Gastroesophageal sphincter (tissue), 4 donors: Measurements from ENCODE around the gene KRT9. TPM values are rescaled to one million over a fixed set of nuclear protein-coding genes. Genes with fewer than 3 reads are reported as not detected.
A peak's percentile ranks its signal among the peaks of the same experiment; 100 is the strongest.
"Not testable (repeated sequence)": the region's sequence is repeated elsewhere in the genome, so short reads cannot be mapped to it uniquely, and the experiment has no call there.

ENCODE experiments used
- ATAC-seq: fragments of 150-250 bp; one replicate; pipeline ENCODE4 v1.9.1; 2016; ENCODE audit warnings: mild to moderate bottlenecking, moderate library complexity
- H3K27ac ChIP-seq, 4 donors: fragments of 200-600 bp; sonication (generic) in 3 of 4; 1 replicate in 3 of 4; 2 replicates in 1 of 4; pipeline ENCODE4 v1.5.1; 2016 to 2019
- H3K27me3 ChIP-seq: fragments of 200-600 bp; sonication (generic); one replicate; pipeline ENCODE4 v1.5.1; 2019
- H3K36me3 ChIP-seq, 2 donors: fragments of 200-600 bp; sonication (generic); one replicate each; pipeline ENCODE4 v1.5.1; 2019; ENCODE audit warnings: control low read depth in 1 of 2
- H3K4me1 ChIP-seq, 3 donors: fragments of 200-600 bp; sonication (generic); 1 replicate in 2 of 3; 2 replicates in 1 of 3; pipeline ENCODE4 v1.5.1; 2016 to 2019; ENCODE audit warnings: control low read depth in 2 of 3
- H3K4me3 ChIP-seq, 2 donors: fragments of 200-600 bp; sonication (generic); one replicate each; pipeline ENCODE4 v1.5.1; 2019; ENCODE audit warnings: mild to moderate bottlenecking in 1 of 2, moderate library complexity in 1 of 2
- H3K9me3 ChIP-seq, 3 donors: fragments of 200-600 bp; sonication (generic); one replicate each; pipeline ENCODE4 v1.5.1; 2017 to 2019; ENCODE audit warnings: control low read depth in 2 of 3
- EP300 ChIP-seq: sonication (generic); formaldehyde crosslinking; IDR thresholded peaks from one replicate; pipeline ENCODE4 v1.6.1; 2017; ENCODE audit warnings: antibody characterized with exemption, mild to moderate bottlenecking
- POLR2A ChIP-seq, 2 donors: fragments of 450-650 bp; IDR thresholded peaks; one replicate each; pipeline ENCODE4 v1.6.1; 2017; ENCODE audit warnings: antibody characterized with exemption in 2 of 2, mild to moderate bottlenecking in 2 of 2, moderate library complexity in 1 of 2
- POLR2AphosphoS5 ChIP-seq: sonication (generic); formaldehyde crosslinking; IDR thresholded peaks from one replicate; pipeline ENCODE4 v1.6.1; 2017; ENCODE audit warnings: antibody characterized with exemption
- WGBS, 2 donors: methylation state at CpG; one replicate each; pipeline ENCODE4 v1.1.5; 2018; ENCODE audit warnings: low coverage in 1 of 2; 5-methylcytosine and 5-hydroxymethylcytosine counted together
- total RNA-seq, 4 donors: library from RNA; depleted of rRNA; stranded (reverse); fragments of >200 nt; gene quantifications; one replicate each; pipeline ENCODE4 v1.1.0, GENCODE V29; 2016
- TF ChIP-seq, protein P1 (sequence below), 4 experiments: fragments of 200-600 bp in 2 of 4; fragments of 450-650 bp in 2 of 4; sonication (generic) in 1 of 4; IDR thresholded peaks; one replicate each; pipeline ENCODE4 v1.5.1; 2017 to 2019; ENCODE audit warnings: antibody characterized with exemption in 4 of 4, mild to moderate bottlenecking in 2 of 4, moderate library complexity in 2 of 4

The KRT9 gene
- total RNA-seq, 4 donors from 2014 or later, result not detected

DNA sequence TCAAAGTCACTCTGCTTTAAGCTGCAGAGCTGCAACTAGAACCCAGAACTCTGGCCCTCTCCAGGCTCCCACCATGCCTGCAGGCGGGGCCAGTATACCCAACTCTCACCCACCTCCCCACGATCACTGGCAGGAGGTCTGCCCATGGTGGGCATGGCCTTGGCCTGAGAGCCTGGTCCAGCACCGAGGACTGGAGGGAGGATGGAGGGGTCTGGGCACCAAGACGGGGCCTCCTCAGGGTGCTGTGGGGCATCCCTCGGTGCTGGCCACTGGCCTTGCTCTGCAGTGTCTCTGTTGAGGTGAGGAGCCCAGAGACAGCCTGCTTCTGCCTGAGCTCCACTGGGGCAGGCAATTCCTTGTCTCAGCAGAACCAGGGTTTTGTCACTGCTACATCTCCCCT lies 42.2 kb upstream of the KRT9 start:
- TF ChIP-seq POLR2A (IDR thresholded peaks at IDR 0.05) (no peak), POLR2AphosphoS5 (no peak), EP300 (no peak)
- TF ChIP-seq, protein P1, sequence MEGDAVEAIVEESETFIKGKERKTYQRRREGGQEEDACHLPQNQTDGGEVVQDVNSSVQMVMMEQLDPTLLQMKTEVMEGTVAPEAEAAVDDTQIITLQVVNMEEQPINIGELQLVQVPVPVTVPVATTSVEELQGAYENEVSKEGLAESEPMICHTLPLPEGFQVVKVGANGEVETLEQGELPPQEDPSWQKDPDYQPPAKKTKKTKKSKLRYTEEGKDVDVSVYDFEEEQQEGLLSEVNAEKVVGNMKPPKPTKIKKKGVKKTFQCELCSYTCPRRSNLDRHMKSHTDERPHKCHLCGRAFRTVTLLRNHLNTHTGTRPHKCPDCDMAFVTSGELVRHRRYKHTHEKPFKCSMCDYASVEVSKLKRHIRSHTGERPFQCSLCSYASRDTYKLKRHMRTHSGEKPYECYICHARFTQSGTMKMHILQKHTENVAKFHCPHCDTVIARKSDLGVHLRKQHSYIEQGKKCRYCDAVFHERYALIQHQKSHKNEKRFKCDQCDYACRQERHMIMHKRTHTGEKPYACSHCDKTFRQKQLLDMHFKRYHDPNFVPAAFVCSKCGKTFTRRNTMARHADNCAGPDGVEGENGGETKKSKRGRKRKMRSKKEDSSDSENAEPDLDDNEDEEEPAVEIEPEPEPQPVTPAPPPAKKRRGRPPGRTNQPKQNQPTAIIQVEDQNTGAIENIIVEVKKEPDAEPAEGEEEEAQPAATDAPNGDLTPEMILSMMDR (IDR thresholded peaks at IDR 0.05), result no peak
- no peak for ATAC-seq
- H3K27ac ChIP-seq, result no peak overlapping the region
- H3K9me3 ChIP-seq, result no peaks in the 10 kb centered on the region
- no peak overlapping the region for H3K4me3 ChIP-seq
- no CpG with 5 or more reads among the region's 5 CpGs for WGBS, 2 donors
- H3K4me1 ChIP-seq, result no peaks in the 10 kb centered on the region
- peaks cover 78% of the 10 kb centered on the region for H3K27me3 ChIP-seq
- H3K36me3 ChIP-seq, result no peaks in the 10 kb centered on the region

DNA sequence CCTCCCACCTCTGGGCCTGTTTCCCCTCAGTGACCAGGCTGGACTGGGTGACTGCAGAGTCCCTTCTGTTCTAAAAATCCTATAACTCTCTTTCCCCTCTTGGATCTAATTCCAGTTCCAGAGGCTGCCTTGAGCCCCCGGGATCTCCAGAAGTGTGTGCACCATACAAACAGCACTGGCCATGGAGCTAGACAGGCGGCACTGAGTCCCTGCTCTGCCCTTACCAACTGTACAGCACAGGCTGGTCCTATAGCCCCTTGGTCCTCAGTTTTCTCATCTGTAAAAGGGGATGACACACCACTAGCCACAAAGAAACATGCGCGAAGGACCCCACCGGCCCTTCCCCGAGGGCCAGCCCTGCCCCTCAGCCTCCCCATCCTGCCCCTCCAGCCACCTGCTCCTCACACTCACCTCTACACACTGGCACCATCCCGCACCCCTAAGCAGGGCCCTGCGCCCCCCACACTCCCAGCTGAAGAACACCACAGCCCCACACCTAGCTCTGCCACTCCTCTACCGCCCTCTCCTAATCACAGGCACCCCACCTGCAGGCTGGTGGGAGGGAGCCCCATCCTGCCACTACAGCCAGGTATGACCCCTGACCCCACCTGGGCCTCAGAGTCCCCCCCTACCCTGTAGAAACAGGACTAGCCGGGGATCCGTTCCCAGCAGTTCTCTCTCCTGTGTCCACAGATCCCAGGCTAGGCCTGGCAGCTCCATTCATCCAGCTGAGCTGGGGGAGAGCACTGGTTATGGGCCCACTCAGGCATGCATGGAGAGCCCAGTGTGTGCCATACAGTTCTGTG lies 41.6 kb upstream of the KRT9 start:
- TF ChIP-seq POLR2AphosphoS5, result no peak
- TF ChIP-seq, protein P1 (IDR thresholded peaks at IDR 0.05), result no peak
- TF ChIP-seq EP300, result no peak
- no peak for TF ChIP-seq POLR2A (IDR thresholded peaks at IDR 0.05)
- WGBS, 2 donors, result 73 to 80% methylated on average over 2 to 3 of the region's 11 CpGs
- Histone ChIP-seq H3K36me3 (no peaks in the 10 kb centered on the region), H3K4me1 (no peaks in the 10 kb centered on the region), H3K27me3 (peaks cover 74% of the 10 kb centered on the region), H3K9me3 (no peaks in the 10 kb centered on the region), H3K27ac (no peak overlapping the region), H3K4me3 (no peak overlapping the region)
- no peak for ATAC-seq

DNA sequence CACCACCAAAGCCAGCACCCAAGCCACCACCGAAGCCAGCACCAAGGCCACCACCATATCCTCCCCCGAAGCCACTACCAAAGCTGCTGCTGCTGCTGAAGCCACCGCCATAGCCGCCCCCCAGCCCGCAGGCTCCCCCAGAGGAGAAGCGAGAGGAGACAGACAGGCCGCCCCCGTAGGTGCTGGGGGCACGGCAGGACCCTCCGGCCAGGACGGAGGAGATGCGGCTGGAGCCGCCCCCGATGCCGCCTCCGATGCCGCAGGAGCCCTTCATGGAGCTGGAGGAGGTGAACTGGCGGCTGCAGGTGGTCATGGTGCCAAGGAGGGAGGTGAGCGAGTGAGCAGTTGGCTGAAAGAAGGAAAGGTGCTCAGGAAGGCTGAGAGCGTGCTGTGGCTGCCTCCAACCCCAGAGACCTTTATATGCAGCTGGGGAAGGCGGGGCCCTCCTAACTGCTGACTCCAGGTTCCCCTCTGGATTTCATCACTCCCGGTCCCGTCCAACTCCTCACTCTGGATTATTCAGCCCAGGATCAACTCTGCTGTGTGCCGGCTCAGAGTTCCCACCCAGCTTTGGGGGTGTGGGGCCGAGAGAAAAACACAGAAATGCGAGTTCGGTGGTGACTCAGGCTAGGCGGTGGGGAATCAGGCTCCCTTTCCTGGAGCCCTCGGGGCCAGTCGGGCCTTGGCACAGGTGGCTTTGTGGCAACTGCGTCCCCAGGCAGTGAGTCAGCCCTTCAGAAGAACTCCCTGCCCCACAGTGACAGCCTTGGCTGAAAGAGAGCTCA lies 40.7 kb upstream of the KRT9 start, which contains the start of gene KRT16:
Gene KRT16 (minus strand): TSS at position 392 of the 785 bp plus-strand sequence. CDS start 79 bp downstream, at position 313.
- ATAC-seq, result peak; percentile 44
- not testable (repeated sequence) for H3K27ac ChIP-seq, H3K36me3 ChIP-seq, H3K9me3 ChIP-seq, H3K4me3 ChIP-seq, H3K4me1 ChIP-seq
- peaks cover 67% of the 10 kb centered on the region for H3K27me3 ChIP-seq
- WGBS, 2 donors, result 58 to 80% methylated on average over 1 to 12 of the region's 31 CpGs

- no peak for ATAC-seq
- Histone ChIP-seq H3K27ac (no peak overlapping the region), H3K9me3 (peaks cover 0 to 18% (median 0%) of the 10 kb centered on the region in 3 donors), H3K36me3 (no peaks in the 10 kb centered on the region), H3K4me1 (no peaks in the 10 kb centered on the region), H3K27me3 (peaks cover 52% of the 10 kb centered on the region), H3K4me3 (no peak overlapping the region)
- 90% methylated on average over 12 of the region's 25 CpGs; no CpG with 5 or more reads in 1 of the 2 donors for WGBS, 2 donors
- no peak for TF ChIP-seq POLR2A (IDR thresholded peaks at IDR 0.05)
- TF ChIP-seq, protein P1 (IDR thresholded peaks at IDR 0.05), result no peak
- TF ChIP-seq POLR2AphosphoS5, result no peak
- TF ChIP-seq EP300, result no peak
These were observed 39.2 kb upstream of the KRT9 start for GRCh38 chr17:41610965-41611640.

GRCh38 chr17:41610061-41610517 lies 38.2 kb upstream of the KRT9 start:
- peaks cover 0 to 28% (median 0%) of the 10 kb centered on the region in 3 donors for H3K9me3 ChIP-seq
- not testable (repeated sequence) for H3K4me1 ChIP-seq, H3K27ac ChIP-seq, ATAC-seq, H3K4me3 ChIP-seq, H3K36me3 ChIP-seq
- H3K27me3 ChIP-seq, result peaks cover 44% of the 10 kb centered on the region
- 14 to 42% methylated on average over 3 to 7 of the region's 10 CpGs for WGBS, 2 donors

DNA sequence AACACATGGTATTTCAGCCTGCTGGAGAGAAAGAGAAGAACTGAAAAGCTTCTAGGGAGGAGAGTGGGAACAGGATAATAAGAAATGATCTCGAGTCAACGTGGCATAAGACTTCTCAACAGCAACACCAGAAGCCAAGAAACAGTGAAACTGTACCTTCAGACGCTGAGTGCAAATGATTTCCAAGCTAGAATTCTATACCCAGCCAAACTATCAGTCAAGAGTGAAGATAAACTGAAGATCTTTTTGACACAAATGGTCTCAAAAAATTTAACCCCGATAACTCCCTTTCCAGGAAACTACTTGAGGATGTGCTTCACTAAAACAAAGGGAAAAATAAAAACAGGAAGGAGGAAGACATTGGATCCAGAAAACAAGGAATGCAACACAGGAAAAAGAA lies 35.1 kb upstream of the KRT9 start:
- Histone ChIP-seq H3K27me3 (peaks cover 27% of the 10 kb centered on the region), H3K9me3 (peaks cover 0 to 28% (median 0%) of the 10 kb centered on the region in 3 donors)
- H3K36me3 ChIP-seq, H3K4me3 ChIP-seq, H3K4me1 ChIP-seq, H3K27ac ChIP-seq, ATAC-seq: not testable (repeated sequence)
- 72 to 100% methylated on average over 3 to 4 of the region's 4 CpGs for WGBS, 2 donors
